Activated T-helper 2 cell treated with anti-CD3 and anti-CD28 coated beads, Interferon-gamma antibody, Interleukin-2, Interleukin-4, amounts not matched to agents 10 μg/mL and 5 μg/mL and 100 μg/mL, durations not matched to agents 14 hours and 24 hours and 36 hours (primary cell): ENCODE data around the gene HTRA1. TPM values are rescaled to one million over a fixed set of nuclear protein-coding genes. Genes with fewer than 3 reads are reported as not detected.

Experiments used
- DNase-seq: peaks from one replicate; pipeline ENCODE4 v3.0.0; 2021; ENCODE audit warnings: low spot score
- H3K27ac Mint-ChIP-seq: one replicate; pipeline ENCODE4 v1.8.0; 2021; ENCODE audit warnings: mixed read lengths
- H3K27me3 Mint-ChIP-seq: one replicate; pipeline ENCODE4 v1.8.0; 2021; ENCODE audit warnings: low read depth, mixed read lengths
- H3K36me3 Mint-ChIP-seq: one replicate; pipeline ENCODE4 v1.8.0; 2021; ENCODE audit warnings: low read depth, mixed read lengths
- H3K4me1 Mint-ChIP-seq: one replicate; pipeline ENCODE4 v1.8.0; 2021; ENCODE audit warnings: low read depth, mixed read lengths
- H3K4me3 Mint-ChIP-seq: one replicate; pipeline ENCODE4 v1.8.0; 2021; ENCODE audit warnings: low read depth, mild to moderate bottlenecking, moderate library complexity, mixed read lengths
- H3K9me3 Mint-ChIP-seq: one replicate; pipeline ENCODE4 v1.8.0; 2021; ENCODE audit warnings: mixed read lengths
- intact Hi-C: fragments of 100-400 bp; cut with micrococcal nuclease; formaldehyde crosslinking; loops from one replicate; pipeline ENCODE4 v1.15.1; 2023
- total RNA-seq: library from RNA; stranded (reverse); gene quantifications from 2 replicates; pipeline ENCODE4 v1.2.3, GENCODE V29; 2022

Gene HTRA1
- total RNA-seq, result not detected in 2 replicates

DNA sequence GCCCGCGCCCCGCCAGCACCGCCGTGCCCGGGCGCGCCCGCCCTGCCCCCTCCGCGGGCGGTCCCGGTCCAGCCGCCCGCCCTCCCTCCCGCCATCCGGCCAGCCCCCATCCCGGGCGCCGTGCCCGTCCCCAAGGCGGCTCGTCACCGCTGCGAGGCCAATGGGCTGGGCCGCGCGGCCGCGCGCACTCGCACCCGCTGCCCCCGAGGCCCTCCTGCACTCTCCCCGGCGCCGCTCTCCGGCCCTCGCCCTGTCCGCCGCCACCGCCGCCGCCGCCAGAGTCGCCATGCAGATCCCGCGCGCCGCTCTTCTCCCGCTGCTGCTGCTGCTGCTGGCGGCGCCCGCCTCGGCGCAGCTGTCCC lies at the start of gene HTRA1:
TSS of gene HTRA1 (plus strand) at position 187 of the 362 bp plus-strand sequence. CDS start at position 287, 100 bp downstream.
- intact Hi-C loops, result no loop called here
- no peak for DNase-seq
- Mint-ChIP-seq H3K4me1 (peaks cover 4% of the 10 kb centered on the region), H3K4me3 (no peak within 1 kb of the TSS), H3K27ac (no peak within 1 kb of the TSS), H3K9me3 (no peaks in the 10 kb centered on the region), H3K36me3 (no peaks in the 10 kb centered on the region), H3K27me3 (peaks cover 76% of the 10 kb centered on the region)

DNA sequence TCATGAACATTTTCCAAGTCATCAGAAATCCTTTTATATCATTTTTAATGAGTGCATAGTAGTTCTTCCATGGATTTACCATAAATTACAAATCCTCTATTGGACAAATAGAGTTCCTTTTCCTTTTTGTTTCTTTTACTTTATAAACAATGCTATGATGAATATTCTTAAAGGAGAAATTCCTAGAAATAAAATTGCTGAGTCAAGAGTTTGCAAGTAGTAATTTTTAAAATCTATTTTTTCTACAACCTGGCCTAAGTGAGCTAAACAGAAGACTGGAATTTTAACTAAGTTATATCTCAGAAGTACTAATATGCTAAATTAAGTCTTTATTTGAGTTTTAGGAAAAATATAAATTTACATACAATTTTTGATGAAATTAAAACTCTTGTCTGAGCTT lies 48.0 kb upstream of the HTRA1 start:
- intact Hi-C loops, result no loop called here
- no peak overlapping the region for H3K4me3 Mint-ChIP-seq
- no peaks in the 10 kb centered on the region for H3K9me3 Mint-ChIP-seq
- H3K27me3 Mint-ChIP-seq, result peaks cover 2% of the 10 kb centered on the region
- H3K27ac Mint-ChIP-seq, result no peak overlapping the region
- peaks cover 28% of the 10 kb centered on the region for H3K36me3 Mint-ChIP-seq
- H3K4me1 Mint-ChIP-seq, result peaks cover 23% of the 10 kb centered on the region
- no peak for DNase-seq

DNA sequence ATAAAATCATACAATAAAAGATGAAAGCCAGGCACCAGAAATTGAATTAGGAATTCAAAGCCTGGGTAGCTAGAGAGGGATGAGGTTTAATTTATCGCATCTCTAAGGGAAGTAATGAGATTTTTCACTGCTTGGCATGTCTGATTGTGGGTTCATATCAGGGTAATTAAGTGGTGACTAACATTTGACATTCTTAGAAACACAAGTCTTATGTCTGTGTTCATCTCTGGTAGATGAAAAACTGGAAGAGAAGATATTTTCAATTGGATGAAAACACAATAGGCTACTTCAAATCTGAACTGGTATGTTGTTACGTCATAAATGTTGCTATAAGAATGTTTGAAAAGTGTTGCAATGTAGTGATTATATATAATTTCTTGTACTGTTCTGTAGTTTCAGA lies 43.7 kb upstream of the HTRA1 start:
- H3K9me3 Mint-ChIP-seq, result no peaks in the 10 kb centered on the region
- H3K36me3 Mint-ChIP-seq, result peaks cover 41% of the 10 kb centered on the region
- peaks cover 42% of the 10 kb centered on the region for H3K4me1 Mint-ChIP-seq
- H3K4me3 Mint-ChIP-seq, result no peak overlapping the region
- H3K27me3 Mint-ChIP-seq, result peaks cover 2% of the 10 kb centered on the region
- no peak overlapping the region for H3K27ac Mint-ChIP-seq
- intact Hi-C loops, result loop anchor here (2.0 kb wide), 1 partner anchor 43 kb away; the partner anchor contains the start of gene PLEKHA1
- DNase-seq, result no peak

DNA sequence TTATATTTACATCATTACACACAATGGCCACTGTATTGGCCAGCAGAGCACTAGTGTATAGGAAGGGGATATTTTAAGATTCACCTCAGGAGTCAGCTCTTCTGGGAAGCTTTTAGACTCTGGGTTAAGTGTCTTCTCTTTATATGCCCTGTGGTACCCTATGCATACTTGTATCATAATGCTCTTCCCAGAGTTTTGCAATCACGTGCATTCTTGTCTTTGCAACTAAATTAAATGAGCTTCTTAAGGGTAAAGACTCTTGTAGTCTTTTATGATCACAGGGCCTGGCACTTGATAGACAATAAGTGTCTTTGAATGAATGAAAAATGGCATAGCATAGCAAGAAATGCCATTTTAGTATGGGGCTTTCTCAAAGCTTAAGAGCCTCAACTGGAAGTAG lies 42.3 kb upstream of the HTRA1 start:
- H3K27ac Mint-ChIP-seq, result no peak overlapping the region
- intact Hi-C loops, result no loop called here
- H3K4me3 Mint-ChIP-seq, result no peak overlapping the region
- peaks cover 41% of the 10 kb centered on the region for H3K36me3 Mint-ChIP-seq
- no peaks in the 10 kb centered on the region for H3K9me3 Mint-ChIP-seq
- H3K27me3 Mint-ChIP-seq, result peaks cover 2% of the 10 kb centered on the region
- H3K4me1 Mint-ChIP-seq, result peaks cover 42% of the 10 kb centered on the region
- no peak for DNase-seq

DNA sequence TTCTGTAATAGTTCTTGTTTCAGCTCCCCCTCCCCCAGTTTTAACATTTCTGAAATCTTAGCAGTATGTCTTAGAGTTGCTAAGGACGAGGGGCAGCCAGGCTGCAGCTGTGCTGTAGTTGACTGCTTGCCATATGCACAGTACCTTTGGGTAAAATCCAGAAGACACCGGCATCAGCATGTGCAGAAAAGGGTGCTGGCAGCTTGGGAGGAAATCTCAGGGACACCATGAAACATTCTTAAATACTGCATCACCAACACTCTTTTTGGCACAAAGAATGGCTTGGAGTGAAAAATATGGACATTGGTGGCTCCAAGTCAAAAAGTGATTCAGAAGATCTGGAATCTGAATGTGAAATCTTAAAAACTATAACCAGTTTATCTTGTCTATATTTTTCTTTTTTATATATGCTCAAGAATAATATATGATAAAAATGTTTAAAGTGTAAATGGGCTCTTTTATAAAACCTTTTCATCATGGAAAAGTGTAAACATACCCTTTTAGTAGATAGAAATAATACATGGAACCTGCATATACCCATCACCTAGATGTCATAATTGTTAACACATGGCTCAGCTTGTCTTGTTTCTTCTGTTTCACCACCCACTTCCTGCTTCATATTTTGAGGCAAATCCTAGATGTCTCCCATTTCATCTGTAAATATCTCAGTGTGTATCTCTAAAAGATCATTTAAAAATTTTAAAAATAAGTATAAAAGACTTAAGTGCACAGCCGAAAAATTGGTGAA lies 41.3 kb upstream of the HTRA1 start:
- no peaks in the 10 kb centered on the region for H3K9me3 Mint-ChIP-seq
- H3K36me3 Mint-ChIP-seq, result peaks cover 34% of the 10 kb centered on the region
- intact Hi-C loops, result no loop called here
- no peak overlapping the region for H3K27ac Mint-ChIP-seq
- DNase-seq, result no peak
- no peaks in the 10 kb centered on the region for H3K27me3 Mint-ChIP-seq
- peaks cover 39% of the 10 kb centered on the region for H3K4me1 Mint-ChIP-seq
- H3K4me3 Mint-ChIP-seq, result no peak overlapping the region

DNA sequence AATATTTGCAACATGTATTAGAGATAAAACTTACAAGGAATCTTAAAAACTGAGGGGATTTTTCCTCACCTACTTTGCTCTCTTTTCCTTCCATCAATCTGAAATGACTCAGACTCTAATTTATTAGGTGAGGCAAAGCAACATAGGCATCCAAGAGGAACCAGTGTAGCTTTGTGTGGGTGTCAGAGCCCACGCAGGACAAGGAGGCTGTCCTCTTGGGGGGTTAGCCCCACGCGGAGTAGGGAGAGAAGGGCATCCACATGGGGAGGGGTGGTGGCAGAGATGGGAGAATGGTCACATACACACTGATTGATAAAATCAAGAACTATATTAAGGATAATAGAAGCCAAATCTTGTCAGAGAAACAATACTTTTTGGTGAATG lies 40.7 kb upstream of the HTRA1 start:
- H3K4me3 Mint-ChIP-seq, result peak overlapping the region; percentile 17
- peaks cover 31% of the 10 kb centered on the region for H3K36me3 Mint-ChIP-seq
- no peak for DNase-seq
- no peaks in the 10 kb centered on the region for H3K9me3 Mint-ChIP-seq
- H3K4me1 Mint-ChIP-seq, result peaks cover 38% of the 10 kb centered on the region
- H3K27me3 Mint-ChIP-seq, result no peaks in the 10 kb centered on the region
- H3K27ac Mint-ChIP-seq, result no peak overlapping the region
- intact Hi-C loops, result no loop called here

DNA sequence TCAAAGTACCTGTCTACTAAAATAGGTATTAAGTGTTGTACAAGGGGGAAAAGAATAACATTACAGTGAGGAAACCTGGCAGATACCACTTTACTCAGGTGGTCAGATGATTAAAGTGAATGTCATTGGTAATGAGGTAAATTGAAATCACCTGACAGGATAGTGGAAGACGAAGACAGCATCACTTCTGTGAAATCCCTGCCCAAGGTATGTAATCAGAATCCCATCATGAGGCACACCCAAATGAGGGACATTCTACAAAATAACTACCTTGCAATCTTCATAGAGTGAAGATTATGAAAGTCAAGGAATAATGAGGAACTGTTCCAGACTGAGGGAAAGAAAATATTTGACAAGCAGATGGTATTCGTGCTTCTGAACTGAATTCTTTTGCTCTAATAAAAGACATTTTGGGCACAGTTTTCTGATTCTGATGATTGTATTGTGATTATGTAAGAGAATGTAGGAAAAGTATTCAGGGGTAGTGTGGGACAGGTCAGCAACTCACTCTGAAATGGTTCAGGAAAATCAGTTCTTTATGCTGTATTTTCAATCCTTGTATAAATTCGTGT lies 40.2 kb upstream of the HTRA1 start:
- intact Hi-C loops, result no loop called here

DNA sequence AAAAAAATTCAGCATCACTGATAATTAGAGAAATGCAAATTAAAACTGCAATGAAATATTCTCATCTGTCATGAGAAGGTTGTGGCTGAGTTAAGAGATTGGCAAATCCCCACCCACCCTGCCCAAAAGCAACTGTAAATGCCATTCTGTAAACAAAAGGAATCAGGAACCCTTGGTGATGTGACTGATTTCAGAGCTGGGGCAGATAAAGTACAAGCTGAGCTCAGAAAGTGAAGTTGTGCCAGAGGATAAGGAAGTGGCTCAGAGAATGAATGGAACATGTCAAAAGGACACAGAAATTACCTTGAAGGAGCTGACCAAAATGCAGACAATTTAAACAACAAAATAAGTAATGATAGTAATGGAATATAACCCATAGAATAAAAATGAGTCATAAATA lies 39.6 kb upstream of the HTRA1 start:
- no peaks in the 10 kb centered on the region for H3K9me3 Mint-ChIP-seq
- no peaks in the 10 kb centered on the region for H3K27me3 Mint-ChIP-seq
- H3K4me3 Mint-ChIP-seq, result no peak overlapping the region
- peaks cover 29% of the 10 kb centered on the region for H3K4me1 Mint-ChIP-seq
- peaks cover 23% of the 10 kb centered on the region for H3K36me3 Mint-ChIP-seq
- no peak for DNase-seq
- intact Hi-C loops, result no loop called here
- H3K27ac Mint-ChIP-seq, result no peak overlapping the region

More for the DNA sequence above, 40.2 kb upstream of the HTRA1 start:
- no peak overlapping the region for H3K27ac Mint-ChIP-seq
- no peak for DNase-seq
- no peaks in the 10 kb centered on the region for H3K9me3 Mint-ChIP-seq
- peaks cover 27% of the 10 kb centered on the region for H3K36me3 Mint-ChIP-seq
- no peaks in the 10 kb centered on the region for H3K27me3 Mint-ChIP-seq
- H3K4me1 Mint-ChIP-seq, result peaks cover 33% of the 10 kb centered on the region
- no peak overlapping the region for H3K4me3 Mint-ChIP-seq

DNA sequence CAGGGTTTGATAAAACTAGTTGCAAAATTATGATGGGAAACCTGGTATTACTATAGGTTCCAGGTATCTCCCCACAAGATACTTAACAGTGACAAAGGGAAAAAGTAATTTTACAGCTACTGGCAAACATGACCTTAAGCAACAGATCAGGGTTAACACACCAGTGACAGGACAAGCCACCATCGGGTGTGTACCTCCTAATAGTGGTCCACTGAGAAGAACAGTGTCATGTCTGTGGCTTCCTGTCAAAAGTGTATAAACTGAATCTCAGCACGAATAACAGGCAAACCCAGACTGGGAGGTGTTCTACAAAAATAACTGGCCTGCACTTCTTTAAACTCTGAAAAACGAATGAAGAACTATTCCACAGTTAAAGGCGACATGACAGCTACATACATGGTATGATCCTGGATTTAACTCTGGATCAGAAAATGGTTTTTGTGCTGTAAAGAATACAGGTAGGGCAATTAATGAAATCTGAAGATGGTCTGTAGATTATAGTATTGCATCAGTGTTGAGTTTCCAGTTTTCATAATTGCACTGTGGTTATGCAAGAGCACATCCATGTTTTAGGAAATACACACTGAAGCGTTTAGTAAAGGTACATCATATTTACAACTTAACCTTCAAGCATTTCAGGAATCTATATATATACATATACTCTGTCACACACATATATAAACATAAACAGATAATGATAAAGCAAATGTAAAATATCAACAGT lies 38.9 kb upstream of the HTRA1 start:
- intact Hi-C loops, result no loop called here
- no peak overlapping the region for H3K4me3 Mint-ChIP-seq

DNA sequence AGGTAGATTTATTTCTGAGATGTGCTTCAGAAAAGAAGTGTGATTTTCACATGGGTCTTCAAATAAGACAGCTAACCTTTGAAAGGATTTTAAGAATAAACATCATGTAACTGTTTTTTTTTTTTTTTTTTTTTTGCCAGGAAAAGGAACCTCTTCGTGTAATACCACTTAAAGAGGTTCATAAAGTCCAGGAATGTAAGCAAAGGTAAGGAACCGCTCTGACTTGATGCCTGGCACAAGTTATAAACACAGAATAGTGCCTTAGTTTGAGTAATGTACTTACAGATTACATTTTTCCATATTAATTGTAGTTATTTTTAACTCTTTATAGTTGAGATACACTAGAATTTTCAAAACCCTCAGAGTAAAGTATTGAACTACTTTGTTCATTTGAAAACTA lies 37.3 kb upstream of the HTRA1 start:
- Mint-ChIP-seq H3K4me1 (peaks cover 19% of the 10 kb centered on the region), H3K36me3 (peaks cover 10% of the 10 kb centered on the region), H3K9me3 (no peaks in the 10 kb centered on the region), H3K27ac (no peak overlapping the region), H3K4me3 (no peak overlapping the region), H3K27me3 (no peaks in the 10 kb centered on the region)
- intact Hi-C loops, result no loop called here
- DNase-seq, result no peak

More for the DNA sequence above, 38.9 kb upstream of the HTRA1 start:
- Mint-ChIP-seq H3K9me3 (no peaks in the 10 kb centered on the region), H3K36me3 (peaks cover 17% of the 10 kb centered on the region), H3K4me1 (peaks cover 25% of the 10 kb centered on the region), H3K27ac (no peak overlapping the region), H3K27me3 (no peaks in the 10 kb centered on the region)
- no peak for DNase-seq

DNA sequence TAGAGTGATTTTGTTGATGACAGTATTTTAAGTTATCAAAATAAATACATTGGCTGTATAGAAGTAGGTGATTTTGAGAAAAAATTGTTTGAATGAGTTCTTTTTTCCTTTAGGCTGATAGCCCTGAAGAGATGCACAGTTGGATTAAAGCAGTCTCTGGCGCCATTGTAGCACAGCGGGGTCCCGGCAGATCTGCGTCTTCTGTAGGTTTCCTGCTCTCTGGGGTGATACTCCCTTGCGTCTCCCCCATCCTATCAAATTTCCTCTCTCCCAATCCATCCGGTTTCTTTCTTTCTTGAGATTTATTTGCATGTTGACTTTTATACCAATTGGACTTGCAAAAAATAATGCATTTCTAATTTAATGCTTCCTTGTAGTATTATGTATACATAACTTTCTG lies 34.5 kb upstream of the HTRA1 start:
- no peak for DNase-seq
- Mint-ChIP-seq H3K4me3 (no peak overlapping the region), H3K4me1 (peaks cover 8% of the 10 kb centered on the region), H3K9me3 (no peaks in the 10 kb centered on the region), H3K27ac (no peak overlapping the region), H3K36me3 (no peaks in the 10 kb centered on the region), H3K27me3 (no peaks in the 10 kb centered on the region)
- intact Hi-C loops, result no loop called here

DNA sequence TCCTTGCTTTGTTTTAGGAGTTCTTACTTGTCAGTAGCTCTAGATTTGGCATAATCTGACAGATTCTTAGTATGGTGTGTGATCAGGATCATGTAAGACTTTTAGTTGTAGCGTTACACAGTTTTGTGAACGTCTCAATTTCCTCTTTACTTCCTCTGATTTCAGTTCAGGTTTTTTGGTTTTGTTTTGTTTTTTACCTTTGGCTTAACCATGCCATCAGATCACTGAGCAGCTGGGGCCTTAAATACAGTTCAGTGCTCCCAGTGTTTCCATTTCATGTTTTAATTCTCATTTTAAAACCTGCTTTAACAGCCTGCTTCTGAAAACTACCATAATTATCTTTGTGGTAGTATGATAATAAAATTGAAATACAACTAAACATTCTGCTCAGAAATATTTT lies 34.1 kb upstream of the HTRA1 start:
- Mint-ChIP-seq H3K27ac (no peak overlapping the region), H3K9me3 (no peaks in the 10 kb centered on the region), H3K36me3 (no peaks in the 10 kb centered on the region), H3K4me3 (no peak overlapping the region), H3K4me1 (peaks cover 4% of the 10 kb centered on the region), H3K27me3 (no peaks in the 10 kb centered on the region)
- no peak for DNase-seq
- intact Hi-C loops, result no loop called here

DNA sequence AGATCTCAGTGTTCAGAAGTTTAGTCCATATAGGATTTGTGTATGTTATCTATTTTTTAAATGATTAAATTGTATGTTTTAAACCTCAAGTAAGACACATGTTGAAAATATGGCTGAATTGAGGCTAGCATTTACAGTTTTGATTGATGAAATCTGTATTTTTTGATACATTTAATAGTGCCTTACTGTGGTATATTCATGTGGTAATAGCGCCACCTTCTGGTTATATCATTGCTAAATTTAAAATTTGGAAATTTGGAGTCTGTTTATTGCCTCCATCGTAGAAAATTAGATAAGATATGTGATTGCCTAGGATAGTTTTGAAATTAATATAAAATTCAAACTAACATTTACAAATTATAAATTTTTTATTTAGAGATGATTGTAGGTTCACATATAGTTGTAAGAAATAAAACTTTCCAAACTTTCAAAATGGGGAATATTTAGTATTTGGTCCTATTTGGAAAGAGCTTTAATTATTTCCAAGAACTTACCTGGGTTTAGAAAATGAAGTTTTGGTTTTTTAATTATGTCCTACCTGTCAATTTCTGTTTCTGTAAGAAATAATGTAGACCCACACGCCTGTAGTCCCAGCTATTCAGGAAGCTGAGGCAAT lies 26.0 kb upstream of the HTRA1 start:
- no peak for DNase-seq
- Mint-ChIP-seq H3K4me1 (no peaks in the 10 kb centered on the region), H3K27me3 (peaks cover 3% of the 10 kb centered on the region), H3K9me3 (no peaks in the 10 kb centered on the region), H3K4me3 (no peak overlapping the region), H3K27ac (no peak overlapping the region), H3K36me3 (no peaks in the 10 kb centered on the region)
- intact Hi-C loops, result loop anchor here (1.0 to 5.0 kb wide), 4 partner anchors 93 to 167 kb away; no protein-coding TSS in a partner anchor
